HepG2 (cell line): ENCODE measurements around the gene MAP1B.

Source experiments
- CTCF ChIP-seq: sonication (generic); formaldehyde crosslinking; IDR thresholded peaks from 2 replicates; pipeline ENCODE4 v1.5.0; 2020; ENCODE audit warnings: mild to moderate bottlenecking, missing genetic modification reagents, moderate library complexity
- EHMT2 ChIP-seq: fragments of 200-600 bp; sonication (generic); IDR thresholded peaks from 2 replicates; pipeline ENCODE4 v1.7.0; 2017; ENCODE audit warnings: antibody characterized with exemption, low read depth, low read length, borderline replicate concordance
- HMGA1 ChIP-seq: sonication (generic); formaldehyde crosslinking; conservative IDR thresholded peaks from 2 replicates; pipeline ENCODE4 v1.4.0; 2020; ENCODE audit warnings: missing genetic modification reagents
- ISL2 ChIP-seq: sonication (generic); formaldehyde crosslinking; IDR thresholded peaks from 2 replicates; pipeline ENCODE4 v1.5.0; 2020; ENCODE audit warnings: missing genetic modification reagents
- POLR2A ChIP-seq, 2 experiments: IDR thresholded peaks; 2 replicates each; pipeline ENCODE4 v1.6.1; 2011; ENCODE audit warnings: low read depth in 2 of 2, low read length in 2 of 2, mild to moderate bottlenecking in 1 of 2, moderate library complexity in 1 of 2; ENCODE audit not compliant: insufficient read depth in 1 of 2
- PRDM15 ChIP-seq: sonication (generic); formaldehyde crosslinking; IDR thresholded peaks from 2 replicates; pipeline ENCODE4 v1.4.0; 2020; ENCODE audit warnings: missing genetic modification reagents
- RNF2 ChIP-seq: fragments of 450-650 bp; conservative IDR thresholded peaks from 2 replicates; pipeline ENCODE4 v1.6.1; 2016; ENCODE audit warnings: low read depth
- SRSF9 ChIP-seq: fragments of 200-400 bp; formaldehyde crosslinking; IDR thresholded peaks from 2 replicates; pipeline ENCODE4 v1.6.1; 2018; ENCODE audit warnings: borderline replicate concordance, mild to moderate bottlenecking, low read depth, low read length; ENCODE audit not compliant: insufficient read depth, poor library complexity, severe bottlenecking
- TBP ChIP-seq: sonication (generic); formaldehyde crosslinking; IDR thresholded peaks from 2 replicates; pipeline ENCODE4 v1.5.0; 2020; ENCODE audit warnings: missing genetic modification reagents
- ZBTB21 ChIP-seq: sonication (generic); formaldehyde crosslinking; IDR thresholded peaks from 2 replicates; pipeline ENCODE4 v1.4.0; 2020; ENCODE audit warnings: missing genetic modification reagents
- ZNF879 ChIP-seq: sonication (generic); formaldehyde crosslinking; IDR thresholded peaks from 2 replicates; pipeline ENCODE4 v1.8.1; 2023; ENCODE audit warnings: missing genetic modification reagents

DNA sequence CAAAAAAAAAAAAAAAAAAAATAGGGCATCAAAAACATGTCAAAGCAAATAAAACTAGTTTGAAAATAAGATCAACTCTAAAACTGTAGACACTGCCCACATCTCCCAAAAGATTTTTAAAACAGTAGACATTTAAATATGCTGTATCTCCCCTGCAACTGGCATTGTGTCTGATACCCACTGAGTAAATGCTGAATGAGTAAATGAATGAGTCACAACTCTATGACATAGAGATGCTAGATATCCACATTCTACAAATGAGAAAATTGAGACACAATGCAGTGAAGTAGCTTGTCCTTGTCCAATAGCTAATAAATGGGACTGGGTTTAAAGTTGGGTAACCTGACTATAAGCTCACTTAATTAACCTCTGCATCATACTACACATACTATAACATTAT, 14.1 kb upstream of the MAP1B start:
- TF ChIP-seq SRSF9 (no peak), CTCF (CRISPR knock-in tag) (no peak), ZBTB21 (CRISPR knock-in tag) (no peak), TBP (CRISPR knock-in tag) (no peak), ZNF879 (no peak), EHMT2 (no peak), POLR2A (IDR thresholded peaks at IDR 0.05; ENCODE audit: insufficient read depth in 1 of 2, low read depth in 2 of 2, low read length in 2 of 2) (no peak), ISL2 (CRISPR knock-in tag) (no peak), RNF2 (no peak), HMGA1 (CRISPR knock-in tag) (no peak), PRDM15 (CRISPR knock-in tag) (no peak)
